HepG2 (cell line): Measurements from ENCODE around the gene NRSN2. TPM values are rescaled to one million over a fixed set of nuclear protein-coding genes. Genes with fewer than 3 reads are reported as not detected.

ENCODE experiments used
- ADNP ChIP-seq: sonication (generic); formaldehyde crosslinking; IDR thresholded peaks from 2 replicates; pipeline ENCODE4 v1.4.0; 2020; ENCODE audit warnings: missing genetic modification reagents
- ARNTL ChIP-seq: sonication (generic); formaldehyde crosslinking; IDR thresholded peaks from 2 replicates; pipeline ENCODE4 v1.4.0; 2020; ENCODE audit warnings: mild to moderate bottlenecking, missing genetic modification reagents
- CAMTA2 ChIP-seq: sonication (generic); formaldehyde crosslinking; IDR thresholded peaks from 2 replicates; pipeline ENCODE4 v1.4.0; 2020; ENCODE audit warnings: mild to moderate bottlenecking, missing genetic modification reagents, borderline replicate concordance
- FOXK2 ChIP-seq: fragments of 450-650 bp; IDR thresholded peaks from 2 replicates; pipeline ENCODE4 v1.6.1; 2016
- GTF2F1 ChIP-seq: fragments of 150-350 bp; IDR thresholded peaks from 2 replicates; pipeline ENCODE4 v1.6.1; 2014; ENCODE audit warnings: low read length
- HHEX ChIP-seq: IDR thresholded peaks from 2 replicates; pipeline ENCODE4 v1.6.1; 2016; ENCODE audit warnings: control low read depth
- HOXA7 ChIP-seq: sonication (generic); formaldehyde crosslinking; IDR thresholded peaks from 2 replicates; pipeline ENCODE4 v1.8.1; 2022; ENCODE audit warnings: mild to moderate bottlenecking, missing genetic modification reagents, moderate library complexity
- KLF11 ChIP-seq: IDR thresholded peaks from 2 replicates; pipeline ENCODE4 v1.6.1; 2016; ENCODE audit warnings: missing compliant biosample characterization
- KLF13 ChIP-seq: sonication (generic); formaldehyde crosslinking; IDR thresholded peaks from 2 replicates; pipeline ENCODE4 v1.4.0; 2020; ENCODE audit warnings: mild to moderate bottlenecking, missing genetic modification reagents
- MBNL3 ChIP-seq: fragments of 250-450 bp; sonication (Bioruptor Pico); conservative IDR thresholded peaks from 2 replicates; pipeline ENCODE4 v1.8.0; 2022; ENCODE audit warnings: mild to moderate bottlenecking, inconsistent platforms
- MYC ChIP-seq: sonication (generic); formaldehyde crosslinking; IDR thresholded peaks from 2 replicates; pipeline ENCODE4 v1.9.0; 2021; ENCODE audit warnings: missing genetic modification reagents, borderline replicate concordance
- NFIB ChIP-seq: sonication (generic); formaldehyde crosslinking; IDR thresholded peaks from 2 replicates; pipeline ENCODE4 v1.9.0; 2021; ENCODE audit warnings: missing genetic modification reagents, mild to moderate bottlenecking, borderline replicate concordance
- NFKBIZ ChIP-seq: IDR thresholded peaks from 2 replicates; pipeline ENCODE4 v1.6.1; 2018; ENCODE audit warnings: missing genetic modification reagents, missing compliant biosample characterization
- SOX13 ChIP-seq, 3 experiments: fragments of 450-650 bp in 1 of 3; sonication (generic) in 1 of 3; formaldehyde crosslinking in 1 of 3; IDR thresholded peaks in 2 of 3; conservative IDR thresholded peaks in 1 of 3; 2 replicates each; pipeline versions ENCODE4 v1.5.0 to v1.6.1; 2016 to 2020; ENCODE audit warnings: antibody characterized with exemption in 1 of 3, mild to moderate bottlenecking in 1 of 3, missing compliant biosample characterization in 1 of 3, missing genetic modification reagents in 1 of 3, moderate library complexity in 1 of 3
- SOX5 ChIP-seq: IDR thresholded peaks from 2 replicates; pipeline ENCODE4 v1.6.1; 2016; ENCODE audit warnings: borderline replicate concordance
- SPEN ChIP-seq: sonication (generic); formaldehyde crosslinking; IDR thresholded peaks from 2 replicates; pipeline ENCODE4 v1.5.1; 2020; ENCODE audit warnings: low read depth, mild to moderate bottlenecking, missing genetic modification reagents
- SRF ChIP-seq: IDR thresholded peaks from 2 replicates; pipeline ENCODE4 v1.6.1; 2011; ENCODE audit warnings: mild to moderate bottlenecking, low read depth, low read length, moderate library complexity
- ZMYM3 ChIP-seq: sonication (generic); formaldehyde crosslinking; IDR thresholded peaks from 2 replicates; pipeline ENCODE4 v1.5.1; 2020; ENCODE audit warnings: mild to moderate bottlenecking, missing genetic modification reagents
- ZNF430 ChIP-seq: sonication (generic); formaldehyde crosslinking; IDR thresholded peaks from 2 replicates; pipeline ENCODE4 v1.9.0; 2021; ENCODE audit warnings: mild to moderate bottlenecking, missing genetic modification reagents
- ZZZ3 ChIP-seq: sonication (generic); formaldehyde crosslinking; IDR thresholded peaks from 2 replicates; pipeline ENCODE4 v1.4.0; 2020; ENCODE audit warnings: missing genetic modification reagents, mild to moderate bottlenecking, borderline replicate concordance
- polyA plus RNA-seq, 8 experiments: library from polyadenylated mRNA; depleted of rRNA in 3 of 8; stranded (reverse) in 7 of 8; unstranded in 1 of 8; fragments of >200 nt; fragmentation: Illumina TruSeq in 4 of 8; extraction: Trizol in 4 of 8; gene quantifications; 2 replicates each; pipeline versions ENCODE4 v1.2.1 to v1.2.3, GENCODE V29; 2011 to 2016; ENCODE audit warnings: low read depth in 4 of 8, missing spikeins in 1 of 8, mixed read lengths in 1 of 8; ENCODE audit not compliant: insufficient read depth in 1 of 8
- total RNA-seq, 5 experiments: library from RNA; depleted of rRNA; stranded (reverse); fragments of >200 nt; fragmentation: Illumina TruSeq; extraction: Trizol; gene quantifications; 2 replicates each; pipeline ENCODE4 v1.2.3, GENCODE V29; 2016; ENCODE audit warnings: low read depth in 1 of 5
- TF ChIP-seq, protein P1 (sequence below): sonication (generic); formaldehyde crosslinking; IDR thresholded peaks from 2 replicates; pipeline ENCODE4 v1.5.0; 2020; ENCODE audit warnings: mild to moderate bottlenecking, missing genetic modification reagents
- TF ChIP-seq, protein P2 (sequence below): IDR thresholded peaks from 2 replicates; pipeline ENCODE4 v1.6.1; 2016; ENCODE audit warnings: missing compliant biosample characterization, missing genetic modification reagents, borderline replicate concordance
- TF ChIP-seq, protein P3 (sequence below): fragments of 450-650 bp; IDR thresholded peaks from 2 replicates; pipeline ENCODE4 v1.6.1; 2017; ENCODE audit warnings: mild to moderate bottlenecking

NRSN2 gene
- total and polyA plus RNA-seq, 2 of the 13 experiments (the other 11 are each of a cell fraction or from before 2014, with no cell fraction given), result 32.3 to 49.4 TPM

DNA sequence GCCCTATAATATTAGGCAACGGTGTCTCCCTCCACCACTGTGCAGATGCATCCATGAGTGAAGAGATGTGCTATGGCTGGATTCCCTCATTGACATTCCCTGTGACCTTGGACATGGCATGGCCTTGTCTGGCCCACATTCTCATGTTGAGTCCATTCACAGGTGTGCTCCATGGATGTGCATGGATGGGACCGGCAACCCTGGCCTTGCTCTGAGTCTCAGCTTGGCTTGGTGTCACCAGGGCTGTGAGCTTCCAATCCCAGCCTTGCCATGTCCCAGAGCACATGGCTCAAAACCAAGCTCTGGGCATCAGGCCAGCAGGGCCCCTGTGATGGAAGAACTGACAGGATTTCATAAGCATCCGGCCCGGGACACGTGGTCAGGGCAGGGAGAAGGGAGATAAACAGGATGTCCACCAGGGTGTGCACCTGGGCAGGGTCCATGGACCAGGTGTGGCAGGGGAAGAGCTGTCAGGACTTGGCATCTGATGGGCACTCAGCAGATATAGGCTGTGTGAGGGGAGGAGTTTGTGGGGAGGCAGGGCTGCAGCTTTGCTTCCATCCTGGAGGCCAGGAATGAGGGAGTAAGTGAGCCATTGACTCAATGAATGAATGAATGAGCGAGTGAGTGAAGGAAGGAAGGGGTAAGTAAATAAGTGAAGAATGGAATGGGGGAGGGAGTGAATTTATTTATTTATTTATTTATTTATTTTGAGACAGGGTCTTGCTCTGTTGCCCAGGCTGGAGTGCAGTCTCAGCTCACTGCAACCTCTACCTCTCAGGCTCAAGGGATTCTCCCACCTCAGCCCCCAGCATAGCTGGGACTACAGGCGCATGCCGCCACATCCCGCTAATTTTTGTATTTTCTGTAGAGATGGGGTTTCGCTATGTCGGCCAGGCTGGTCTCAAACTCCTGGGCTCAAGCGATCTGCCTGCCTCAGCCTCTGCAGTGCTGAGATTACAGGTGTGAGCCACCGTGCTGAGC is 15.7 kb downstream of the NRSN2 start (continued):
- TF ChIP-seq SOX13 (IDR thresholded peaks at IDR 0.05), result no peak
- TF ChIP-seq SOX13 (CRISPR knock-in tag; conservative IDR thresholded peaks at IDR 0.05 in 1 of 2, IDR thresholded peaks at IDR 0.05 in 1 of 2), result peak in 1 of 2 experiments; percentile 92; a peak in 2 of 4 replicates
- TF ChIP-seq ZNF430 (CRISPR knock-in tag), result peak; percentile 99; the same call in 1 of the 2 replicates
- TF ChIP-seq KLF13, result peak; percentile 69
- TF ChIP-seq HOXA7, result no peak
- TF ChIP-seq ZMYM3 (CRISPR knock-in tag), result peak; percentile 92; the same call in 1 of the 2 replicates
- TF ChIP-seq ADNP (CRISPR knock-in tag), result no peak; the same call in 1 of the 2 replicates
- peak; percentile 93 for TF ChIP-seq SPEN (CRISPR knock-in tag)
- TF ChIP-seq, protein P1, sequence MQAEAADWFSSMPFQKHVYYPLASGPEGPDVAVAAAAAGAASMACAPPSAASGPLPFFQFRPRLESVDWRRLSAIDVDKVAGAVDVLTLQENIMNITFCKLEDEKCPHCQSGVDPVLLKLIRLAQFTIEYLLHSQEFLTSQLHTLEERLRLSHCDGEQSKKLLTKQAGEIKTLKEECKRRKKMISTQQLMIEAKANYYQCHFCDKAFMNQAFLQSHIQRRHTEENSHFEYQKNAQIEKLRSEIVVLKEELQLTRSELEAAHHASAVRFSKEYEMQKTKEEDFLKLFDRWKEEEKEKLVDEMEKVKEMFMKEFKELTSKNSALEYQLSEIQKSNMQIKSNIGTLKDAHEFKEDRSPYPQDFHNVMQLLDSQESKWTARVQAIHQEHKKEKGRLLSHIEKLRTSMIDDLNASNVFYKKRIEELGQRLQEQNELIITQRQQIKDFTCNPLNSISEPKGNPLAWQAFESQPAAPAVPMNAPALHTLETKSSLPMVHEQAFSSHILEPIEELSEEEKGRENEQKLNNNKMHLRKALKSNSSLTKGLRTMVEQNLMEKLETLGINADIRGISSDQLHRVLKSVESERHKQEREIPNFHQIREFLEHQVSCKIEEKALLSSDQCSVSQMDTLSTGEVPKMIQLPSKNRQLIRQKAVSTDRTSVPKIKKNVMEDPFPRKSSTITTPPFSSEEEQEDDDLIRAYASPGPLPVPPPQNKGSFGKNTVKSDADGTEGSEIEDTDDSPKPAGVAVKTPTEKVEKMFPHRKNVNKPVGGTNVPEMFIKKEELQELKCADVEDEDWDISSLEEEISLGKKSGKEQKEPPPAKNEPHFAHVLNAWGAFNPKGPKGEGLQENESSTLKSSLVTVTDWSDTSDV (CRISPR knock-in tag), result peak; percentile 99
- no peak for TF ChIP-seq MBNL3 (CRISPR knock-in tag)
- TF ChIP-seq HHEX (CRISPR knock-in tag), result no peak
- TF ChIP-seq FOXK2, result peak; percentile 92; the same call in 1 of the 2 replicates
- TF ChIP-seq ARNTL (CRISPR knock-in tag), result peak; percentile 99
- peak; percentile 100 for TF ChIP-seq MYC
- peak; percentile 99 for TF ChIP-seq KLF11 (CRISPR knock-in tag)
- TF ChIP-seq NFIB (CRISPR knock-in tag), result no peak
- TF ChIP-seq NFKBIZ (CRISPR knock-in tag), result peak; percentile 99
- TF ChIP-seq CAMTA2 (CRISPR knock-in tag), result peak; percentile 95; the same call in 1 of the 2 replicates
- TF ChIP-seq, protein P2, sequence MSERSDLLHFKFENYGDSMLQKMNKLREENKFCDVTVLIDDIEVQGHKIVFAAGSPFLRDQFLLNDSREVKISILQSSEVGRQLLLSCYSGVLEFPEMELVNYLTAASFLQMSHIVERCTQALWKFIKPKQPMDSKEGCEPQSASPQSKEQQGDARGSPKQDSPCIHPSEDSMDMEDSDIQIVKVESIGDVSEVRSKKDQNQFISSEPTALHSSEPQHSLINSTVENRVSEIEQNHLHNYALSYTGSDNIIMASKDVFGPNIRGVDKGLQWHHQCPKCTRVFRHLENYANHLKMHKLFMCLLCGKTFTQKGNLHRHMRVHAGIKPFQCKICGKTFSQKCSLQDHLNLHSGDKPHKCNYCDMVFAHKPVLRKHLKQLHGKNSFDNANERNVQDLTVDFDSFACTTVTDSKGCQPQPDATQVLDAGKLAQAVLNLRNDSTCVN, result peak; percentile 96
- peak; percentile 95 for TF ChIP-seq SOX5 (CRISPR knock-in tag)
- TF ChIP-seq, protein P3, sequence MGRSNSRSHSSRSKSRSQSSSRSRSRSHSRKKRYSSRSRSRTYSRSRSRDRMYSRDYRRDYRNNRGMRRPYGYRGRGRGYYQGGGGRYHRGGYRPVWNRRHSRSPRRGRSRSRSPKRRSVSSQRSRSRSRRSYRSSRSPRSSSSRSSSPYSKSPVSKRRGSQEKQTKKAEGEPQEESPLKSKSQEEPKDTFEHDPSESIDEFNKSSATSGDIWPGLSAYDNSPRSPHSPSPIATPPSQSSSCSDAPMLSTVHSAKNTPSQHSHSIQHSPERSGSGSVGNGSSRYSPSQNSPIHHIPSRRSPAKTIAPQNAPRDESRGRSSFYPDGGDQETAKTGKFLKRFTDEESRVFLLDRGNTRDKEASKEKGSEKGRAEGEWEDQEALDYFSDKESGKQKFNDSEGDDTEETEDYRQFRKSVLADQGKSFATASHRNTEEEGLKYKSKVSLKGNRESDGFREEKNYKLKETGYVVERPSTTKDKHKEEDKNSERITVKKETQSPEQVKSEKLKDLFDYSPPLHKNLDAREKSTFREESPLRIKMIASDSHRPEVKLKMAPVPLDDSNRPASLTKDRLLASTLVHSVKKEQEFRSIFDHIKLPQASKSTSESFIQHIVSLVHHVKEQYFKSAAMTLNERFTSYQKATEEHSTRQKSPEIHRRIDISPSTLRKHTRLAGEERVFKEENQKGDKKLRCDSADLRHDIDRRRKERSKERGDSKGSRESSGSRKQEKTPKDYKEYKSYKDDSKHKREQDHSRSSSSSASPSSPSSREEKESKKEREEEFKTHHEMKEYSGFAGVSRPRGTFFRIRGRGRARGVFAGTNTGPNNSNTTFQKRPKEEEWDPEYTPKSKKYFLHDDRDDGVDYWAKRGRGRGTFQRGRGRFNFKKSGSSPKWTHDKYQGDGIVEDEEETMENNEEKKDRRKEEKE, result no peak
- 0 out of 2 replicates have a peak, but pooled peaks have one; percentile 26 for TF ChIP-seq GTF2F1
- TF ChIP-seq SRF, result 0 out of 2 replicates have a peak, but pooled peaks have one; percentile 38
- peak; percentile 96; the same call in 1 of the 2 replicates for TF ChIP-seq ZZZ3
